HG03521 (cell line): Measurements from ENCODE around the gene PAPPA2.
"Not testable (repeated sequence)": the region's sequence is repeated elsewhere in the genome, so short reads cannot be mapped to it uniquely, and the experiment has no call there.

Source experiments
- ATAC-seq: cut with Tn5 transposase; IDR thresholded peaks from one replicate; pipeline ENCODE4 v1.9.1; 2021; ENCODE audit warnings: mild to moderate bottlenecking, moderate library complexity; ENCODE audit not compliant: unreplicated experiment

PAPPA2 gene

GRCh38 chr1:176595217-176595616 is 132.2 kb downstream of the PAPPA2 start:
- no peak for ATAC-seq

- ATAC-seq: no peak
Measured at GRCh38 chr1:176601348-176601747, 138.4 kb downstream of the PAPPA2 start.

DNA sequence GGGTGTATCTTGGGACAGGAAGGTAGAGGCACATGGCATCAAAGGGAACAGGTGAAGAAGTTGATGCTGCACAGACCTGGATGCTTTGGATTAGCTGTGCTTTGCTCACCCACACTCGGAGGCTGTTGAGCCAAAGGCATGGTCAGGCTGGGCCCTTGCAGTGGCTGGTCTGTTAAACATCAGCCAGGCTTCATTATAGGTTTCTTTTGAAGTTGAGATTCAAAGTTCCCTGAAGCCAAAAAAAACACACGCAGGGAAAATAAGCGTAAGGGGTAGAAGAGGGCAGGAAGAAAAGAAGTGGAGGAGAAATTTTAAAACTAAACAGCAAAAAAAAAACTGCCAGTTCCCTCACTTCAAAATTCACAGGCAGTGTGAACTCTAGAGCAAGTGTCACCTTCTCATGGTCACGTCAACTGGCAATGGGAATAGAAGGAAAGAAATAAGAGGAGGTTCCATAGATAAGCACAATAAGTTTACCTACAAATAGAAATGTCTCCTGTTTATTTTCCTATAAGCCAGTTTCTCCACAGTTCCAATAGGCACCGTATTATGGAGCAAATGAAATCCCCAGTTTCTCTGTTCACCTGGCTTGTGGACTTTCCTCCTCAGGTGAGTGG is 139.5 kb downstream of the PAPPA2 start:
- no peak for ATAC-seq

- ATAC-seq: no peak
Measured at GRCh38 chr1:176603696-176604095, 140.7 kb downstream of the PAPPA2 start.

GRCh38 chr1:176604461-176604860 is 141.5 kb downstream of the PAPPA2 start:
- ATAC-seq: no peak

DNA sequence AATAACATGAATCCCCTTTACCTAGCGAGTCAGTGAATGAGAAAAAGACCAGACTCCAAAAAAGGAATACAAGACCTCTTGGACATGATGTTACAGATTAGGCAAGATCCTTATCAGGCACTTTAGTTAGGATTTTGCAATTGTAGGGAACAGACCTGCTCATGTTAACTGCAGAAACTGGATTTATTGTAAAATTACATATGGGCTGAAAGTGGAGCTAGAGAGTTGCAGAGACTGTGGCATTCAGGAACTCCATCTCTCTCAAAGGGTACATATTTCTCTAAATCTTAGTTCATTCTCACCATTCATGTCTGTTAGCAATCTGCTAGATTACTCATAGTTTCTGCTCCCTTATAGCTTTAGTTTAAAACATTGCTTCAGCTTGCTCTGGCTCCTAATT is 142.2 kb downstream of the PAPPA2 start:
- ATAC-seq: no peak

GRCh38 chr1:176609556-176610408 is 146.8 kb downstream of the PAPPA2 start:
- no peak for ATAC-seq

DNA sequence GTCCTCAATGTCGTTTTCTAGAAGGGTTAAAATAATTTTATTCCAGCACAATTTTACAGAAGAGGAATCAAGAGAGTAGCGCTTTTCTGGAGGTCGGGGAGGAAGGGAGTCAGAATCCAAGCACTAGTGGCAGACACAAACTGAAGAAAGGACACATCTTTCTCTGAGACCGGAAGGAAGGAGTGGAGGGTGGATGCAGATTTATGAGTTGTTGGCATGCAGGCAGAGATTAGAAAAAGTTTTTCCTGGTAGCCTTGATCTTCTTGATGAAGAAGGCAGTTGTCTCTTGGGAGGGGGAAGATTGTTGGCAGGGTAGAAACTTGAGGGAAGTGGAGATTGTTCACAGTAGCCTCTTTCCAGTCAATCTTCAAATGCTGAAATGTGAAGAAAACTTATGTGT is 149.8 kb downstream of the PAPPA2 start:
- ATAC-seq: no peak

- no peak for ATAC-seq
Measured at GRCh38 chr1:176617881-176618280, 154.9 kb downstream of the PAPPA2 start.

DNA sequence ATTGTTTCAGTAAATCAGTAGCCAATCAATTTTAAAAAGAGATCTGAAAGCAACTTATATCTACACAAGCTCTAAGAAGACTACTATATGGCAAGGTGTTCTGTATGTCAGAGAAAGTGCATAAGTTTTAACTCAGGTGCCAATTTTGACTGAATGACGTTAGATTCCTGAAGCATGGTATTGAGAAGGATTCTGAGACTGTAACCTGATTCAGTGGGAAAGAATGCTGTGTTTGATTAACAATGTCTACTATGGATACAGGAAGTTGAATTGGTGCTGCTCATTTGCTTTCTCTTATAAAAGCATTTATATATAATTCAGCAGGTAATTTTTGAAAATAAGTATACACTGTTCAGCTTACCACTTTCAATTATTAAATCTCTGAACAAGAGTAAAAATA is 156.3 kb downstream of the PAPPA2 start:
- ATAC-seq: no peak

- no peak for ATAC-seq
Measured at GRCh38 chr1:176625365-176625764, 162.4 kb downstream of the PAPPA2 start.

DNA sequence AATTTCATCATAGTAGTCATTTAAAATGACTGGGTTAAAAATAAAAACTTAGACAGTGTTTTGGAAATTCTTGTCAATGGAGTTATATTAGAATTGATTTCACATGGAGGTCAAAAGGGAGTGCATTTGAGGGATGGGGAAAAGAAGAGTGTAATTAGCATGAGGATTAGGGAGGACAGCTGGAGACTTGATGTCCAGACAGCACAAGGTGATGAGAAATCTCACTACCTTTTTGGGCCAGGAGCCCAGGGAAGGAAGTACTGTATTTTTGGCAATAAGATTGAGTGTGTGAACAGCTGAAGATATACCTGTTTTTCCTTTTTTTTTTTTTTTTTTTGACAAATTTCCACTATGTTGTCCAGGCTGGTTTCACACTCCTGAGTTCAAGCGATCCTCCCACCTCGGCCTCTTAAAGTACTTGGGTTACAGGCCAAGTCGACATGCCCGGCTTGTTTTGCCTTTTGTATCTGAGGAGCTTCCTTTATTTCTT is 163.6 kb downstream of the PAPPA2 start:
- ATAC-seq: no peak

DNA sequence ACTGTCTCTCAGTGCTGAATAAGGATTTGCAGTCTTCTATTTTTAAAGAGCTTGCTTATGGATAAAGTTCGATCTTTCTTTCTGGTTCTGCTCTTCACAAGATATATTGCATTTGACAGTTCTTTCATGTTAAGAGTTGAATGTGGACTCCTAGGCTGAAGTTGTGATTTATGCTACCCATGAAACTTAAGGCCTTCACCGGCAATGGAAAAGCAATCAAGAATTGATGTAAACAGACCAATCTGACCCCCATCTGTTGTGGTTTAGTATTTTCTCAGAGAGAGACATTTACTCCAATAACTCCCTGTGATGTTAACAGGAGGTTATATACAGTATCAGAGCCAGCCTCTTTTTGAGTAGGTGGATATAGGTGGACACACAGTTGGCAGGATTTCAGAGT is 165.8 kb downstream of the PAPPA2 start:
- no peak for ATAC-seq

GRCh38 chr1:176634733-176635132 is 171.8 kb downstream of the PAPPA2 start:
- ATAC-seq: not testable (repeated sequence)

- ATAC-seq: no peak
Measured at GRCh38 chr1:176638713-176639526, 175.9 kb downstream of the PAPPA2 start.

- ATAC-seq: no peak
Measured at GRCh38 chr1:176643536-176643935, 180.6 kb downstream of the PAPPA2 start.

DNA sequence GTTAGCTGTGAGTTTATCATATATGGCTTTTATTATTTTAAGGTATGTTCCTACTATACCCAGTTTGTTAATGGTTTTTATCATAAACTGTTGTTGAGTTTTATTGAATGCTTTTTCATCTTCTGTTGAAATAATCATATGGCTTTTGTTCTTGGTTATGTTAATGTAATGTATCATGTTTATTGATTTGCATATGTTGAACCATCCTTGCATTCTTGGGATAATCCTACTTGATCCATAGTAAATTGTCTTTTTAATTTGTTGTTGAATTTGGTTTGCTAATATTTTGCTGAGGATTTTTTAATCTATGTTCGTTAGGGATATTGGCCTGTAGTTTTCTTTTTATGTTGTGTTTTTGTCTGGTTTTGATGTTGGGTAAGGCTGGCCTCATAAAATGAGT is 185.6 kb downstream of the PAPPA2 start:
- no peak for ATAC-seq

DNA sequence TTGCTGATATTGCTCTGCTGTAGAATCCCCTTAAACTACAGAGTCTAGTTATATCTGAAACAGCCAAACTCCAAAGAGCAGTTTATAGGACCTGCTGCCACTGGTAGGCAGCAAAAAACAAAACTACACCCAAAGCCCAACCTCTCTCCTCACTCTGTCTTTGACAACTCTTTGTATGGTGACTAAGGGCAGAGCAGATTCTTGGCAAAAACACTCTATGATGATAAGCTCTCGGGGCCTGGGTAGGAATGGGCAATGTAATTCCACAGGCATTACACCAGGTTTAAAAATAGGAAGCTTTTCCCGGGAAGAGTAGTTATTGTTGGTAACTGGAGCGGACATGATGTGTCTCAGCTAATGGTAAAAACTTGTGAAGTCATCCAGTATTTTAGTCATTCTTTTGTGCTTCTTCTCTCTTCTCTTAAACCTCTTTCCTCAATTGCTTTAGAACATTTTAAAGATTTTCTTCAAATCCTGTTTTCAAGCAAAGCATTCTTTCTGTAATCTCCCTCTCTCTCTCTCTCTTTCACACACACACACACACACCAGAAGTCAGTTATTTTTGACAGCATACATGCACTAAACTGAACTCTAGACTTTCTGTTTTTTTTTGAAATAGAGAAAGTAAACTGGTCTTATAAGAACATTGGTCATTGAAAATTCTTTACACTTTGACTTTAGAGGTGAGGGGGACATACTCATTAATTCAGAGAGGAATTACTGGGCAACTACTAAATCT is 193.5 kb downstream of the PAPPA2 start:
- no peak for ATAC-seq

GRCh38 chr1:176669782-176670181 is 206.8 kb downstream of the PAPPA2 start:
- ATAC-seq: no peak

DNA sequence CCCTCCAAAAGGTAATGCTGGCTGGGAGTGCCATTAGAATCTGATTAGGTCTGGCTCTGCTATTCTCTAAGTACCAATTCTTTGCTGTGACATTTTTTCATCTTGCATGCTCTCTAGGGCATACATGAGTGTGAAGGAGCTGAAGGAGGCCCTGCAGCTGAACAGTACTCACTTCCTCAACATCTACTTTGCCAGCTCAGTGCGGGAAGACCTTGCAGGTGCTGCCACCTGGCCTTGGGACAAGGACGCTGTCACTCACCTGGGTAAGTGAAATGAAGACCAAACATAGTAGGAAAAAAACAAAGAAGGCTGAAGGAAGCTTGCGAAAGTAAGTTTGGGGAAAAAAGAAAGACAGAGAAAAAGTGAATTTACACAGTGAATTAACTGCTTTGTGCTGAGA is 207.9 kb downstream of the PAPPA2 start:
- ATAC-seq: no peak
